ENCODE data around the gene PRSS8.
"Not testable (repeated sequence)": the region's sequence is repeated elsewhere in the genome, so short reads cannot be mapped to it uniquely, and the experiment has no call there.

The PRSS8 gene

GRCh38 chr16:31135535-31136286, at the start of gene PRSS8:
PRSS8 (minus strand) TSS chr16:31135727; CDS start chr16:31135498, 229 bp downstream.
- no peak for DNase-seq (ENCODE audit: low read depth in 2 of 2)

- DNase-seq (ENCODE audit: low read depth in 2 of 2) = no peak
Measured at GRCh38 chr16:31184888-31185287, 49.4 kb upstream of the PRSS8 start.

- DNase-seq (ENCODE audit: low read depth in 2 of 2) = no peak
Measured at GRCh38 chr16:31183432-31184428, 48.2 kb upstream of the PRSS8 start.

- no peak for DNase-seq (ENCODE audit: low read depth in 2 of 2)
Measured at GRCh38 chr16:31182391-31182790, 46.9 kb upstream of the PRSS8 start.

GRCh38 chr16:31181102-31181830, 45.7 kb upstream of the PRSS8 start:
- DNase-seq (ENCODE audit: low read depth in 2 of 2) = no peak

GRCh38 chr16:31179747-31180459, 44.4 kb upstream of the PRSS8 start, which contains the start of gene FUS:
FUS (plus strand) TSS chr16:31180139; CDS start chr16:31180215, 76 bp downstream.
- DNase-seq (ENCODE audit: low read depth in 2 of 2) = peak; percentile 87 to 91

- no peak for DNase-seq (ENCODE audit: low read depth in 2 of 2)
Measured at GRCh38 chr16:31179219-31179746, 43.8 kb upstream of the PRSS8 start.

DNA sequence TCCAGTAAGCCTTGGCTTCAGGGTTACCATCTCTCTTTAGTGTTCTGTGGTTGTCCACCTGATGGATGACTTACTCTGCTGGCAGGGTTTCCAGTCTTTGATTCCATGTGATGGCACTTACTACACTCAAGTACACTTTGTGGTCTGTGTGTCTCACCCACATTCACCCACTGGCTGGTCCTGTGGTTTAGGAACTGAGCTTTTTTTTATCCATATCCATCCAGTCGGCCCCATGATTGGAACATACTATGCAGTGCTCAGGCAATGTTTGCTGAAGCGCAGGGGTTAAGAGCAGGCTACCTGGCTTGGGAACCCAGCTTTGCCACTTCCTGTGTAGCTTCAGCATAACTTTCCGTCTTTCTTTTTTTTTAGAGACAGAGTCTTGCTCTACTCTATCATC, 41.6 kb upstream of the PRSS8 start:
- no peak for DNase-seq (ENCODE audit: low read depth in 2 of 2)

GRCh38 chr16:31170048-31170447, 34.5 kb upstream of the PRSS8 start:
- not testable (repeated sequence) for DNase-seq (ENCODE audit: low read depth in 2 of 2)

GRCh38 chr16:31168848-31169247, 33.3 kb upstream of the PRSS8 start:
- DNase-seq (ENCODE audit: low read depth in 2 of 2) = no peak

DNA sequence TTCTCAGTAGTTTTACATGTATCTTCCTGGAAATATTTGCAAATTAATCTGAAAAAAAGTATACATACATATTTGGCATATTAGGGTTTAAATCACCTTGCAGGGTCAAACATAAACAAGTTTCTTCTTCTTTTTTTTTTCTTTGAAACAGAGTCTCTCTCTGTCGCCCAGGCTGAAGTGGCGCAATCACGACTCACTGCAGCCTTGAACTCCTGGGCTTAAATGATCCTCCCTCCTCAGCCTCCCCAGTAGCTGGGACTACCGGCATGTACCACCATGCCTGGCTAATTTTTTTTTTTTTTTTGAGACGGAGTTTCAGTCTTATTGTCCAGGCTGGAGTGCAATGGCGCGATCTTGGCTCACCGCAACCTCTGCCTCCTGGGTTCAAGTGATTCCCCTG, 31.8 kb upstream of the PRSS8 start:
- no peak for DNase-seq (ENCODE audit: low read depth in 2 of 2)

DNA sequence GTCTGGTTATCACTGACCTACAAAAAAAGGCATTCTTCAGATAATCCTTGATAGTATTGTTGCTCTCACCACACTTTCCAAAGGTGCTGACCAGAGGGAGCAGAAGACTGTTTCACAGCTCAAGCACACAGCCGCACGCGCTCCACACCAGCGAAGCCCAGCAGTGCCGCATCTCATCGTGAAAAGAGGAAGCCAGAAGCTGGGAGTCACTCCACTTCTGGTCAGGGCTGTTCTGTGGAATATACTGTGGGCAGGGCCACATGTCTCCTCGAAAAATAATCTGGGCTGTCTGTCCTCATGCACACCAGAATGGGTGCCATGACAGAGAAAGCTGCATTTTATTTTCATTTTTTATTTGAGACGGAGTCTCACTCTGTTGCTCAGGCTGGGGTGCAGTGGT, 21.6 kb upstream of the PRSS8 start:
- no peak for DNase-seq (ENCODE audit: low read depth in 2 of 2)

DNA sequence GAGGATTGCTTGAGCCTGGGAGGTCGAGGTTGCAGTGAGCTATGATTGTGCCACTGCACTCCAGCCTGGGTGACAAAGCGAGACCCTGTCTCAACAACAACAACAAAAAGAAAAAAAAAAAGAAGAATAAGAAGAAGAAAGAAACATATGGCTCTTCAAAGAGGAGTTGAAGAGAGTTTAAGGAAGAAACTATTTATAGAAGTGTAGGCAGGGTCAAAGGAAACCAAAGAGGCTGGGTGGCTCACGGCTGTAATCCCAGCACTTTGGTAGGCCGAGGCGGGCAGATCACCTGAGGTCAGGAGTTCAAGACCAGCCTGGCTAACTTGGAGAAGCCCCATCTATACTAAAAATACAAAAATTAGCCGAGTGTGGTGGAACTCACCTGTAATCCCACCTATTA, 15.4 kb upstream of the PRSS8 start:
- not testable (repeated sequence) for DNase-seq (ENCODE audit: low read depth in 2 of 2)

GRCh38 chr16:31149894-31150890, 14.7 kb upstream of the PRSS8 start, which contains the start of gene PRSS36:
PRSS36 (minus strand) TSS chr16:31150066; CDS start chr16:31150035, 31 bp downstream.
- DNase-seq (ENCODE audit: low read depth in 2 of 2) = no peak

DNA sequence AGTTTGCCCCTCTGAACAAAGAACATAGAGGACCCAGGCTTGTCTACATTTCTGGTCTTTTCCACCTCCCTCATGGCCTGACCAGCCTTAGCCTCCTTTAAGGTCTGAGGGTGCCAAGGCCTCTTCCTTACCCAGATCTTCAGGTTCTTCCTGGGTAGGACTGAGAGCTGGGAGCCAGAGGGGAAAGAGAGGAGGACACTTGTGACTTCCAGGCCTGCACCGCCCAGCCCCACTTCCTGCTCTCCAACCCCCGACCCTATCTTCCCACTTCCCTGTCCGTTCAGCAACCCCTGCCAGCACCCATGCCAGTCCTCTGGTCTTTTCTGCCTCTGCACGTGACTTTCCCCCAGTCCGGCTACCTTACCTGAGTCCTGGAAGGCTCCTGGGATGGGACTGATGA, 13.8 kb upstream of the PRSS8 start:
- DNase-seq (ENCODE audit: low read depth in 2 of 2) = no peak

DNA sequence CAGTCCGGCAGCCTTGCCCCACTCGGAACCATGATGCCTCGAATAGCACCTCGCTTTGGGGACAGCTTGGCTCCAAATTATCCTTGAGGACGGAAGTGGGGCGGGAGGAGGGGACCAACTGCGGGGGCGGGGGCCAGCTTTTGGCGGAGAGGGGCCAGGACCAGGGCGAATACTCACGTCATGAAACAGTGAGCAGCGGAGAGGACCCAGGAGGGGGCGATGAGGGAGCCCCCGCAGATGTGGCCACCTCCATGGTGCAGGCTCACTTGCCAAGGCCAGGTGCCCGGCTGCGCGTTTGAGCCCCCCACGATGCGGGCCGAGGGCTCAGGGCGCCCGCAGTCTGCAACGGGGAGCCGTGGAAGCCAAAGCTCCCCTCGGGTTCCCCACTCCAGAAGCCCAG, 13.4 kb upstream of the PRSS8 start:
- DNase-seq (ENCODE audit: low read depth in 2 of 2) = no peak

- no peak for DNase-seq (ENCODE audit: low read depth in 2 of 2)
Measured at GRCh38 chr16:31148281-31148728, 12.8 kb upstream of the PRSS8 start.

GRCh38 chr16:31147574-31147973, 12.0 kb upstream of the PRSS8 start:
- no peak for DNase-seq (ENCODE audit: low read depth in 2 of 2)

DNA sequence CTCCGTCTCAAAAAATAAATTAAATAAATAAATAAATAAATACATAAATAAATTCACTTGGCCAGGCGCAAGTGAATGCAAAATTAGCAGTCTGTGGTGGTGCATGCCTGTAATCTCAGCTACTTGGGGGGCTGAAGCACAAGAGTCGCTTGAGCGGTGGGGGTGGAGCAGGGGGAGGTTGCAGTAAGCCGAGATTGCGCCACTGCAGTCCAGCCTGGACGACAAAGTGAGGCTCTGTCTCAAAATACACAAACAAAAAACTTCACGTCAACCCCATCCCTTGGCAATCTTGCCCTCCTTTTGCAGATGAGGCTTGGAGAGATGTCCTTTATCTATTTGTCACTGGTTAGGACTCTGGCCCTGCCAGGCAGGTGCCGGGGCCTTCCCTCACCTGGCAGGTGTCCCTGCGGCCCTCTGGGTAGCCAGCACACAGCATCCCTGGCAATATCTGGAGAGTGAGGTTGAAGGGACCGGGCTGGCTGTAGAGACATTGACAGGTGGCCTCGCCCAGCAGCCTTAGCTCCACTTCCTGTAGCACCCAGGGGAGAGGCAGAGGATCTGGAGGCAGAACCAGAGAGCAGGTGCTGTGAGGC, 10.0 kb upstream of the PRSS8 start:
- DNase-seq (ENCODE audit: low read depth in 2 of 2) = no peak

Measured in stimulated activated CD4-positive, alpha-beta T cell treated with anti-CD3 and anti-CD28 coated beads, Interleukin-4, amount 100 ng/mL, for 48 hours (primary cell).